ENCODE results near the gene GRWD1.

- TF ChIP-seq FOXA1 (IDR thresholded peaks at IDR 0.05) (no peak), L3MBTL2 (conservative IDR thresholded peaks at IDR 0.05) (no peak), TARDBP (IDR thresholded peaks at IDR 0.05) (no peak)
Measured at GRCh38 chr19:48405010-48405659, 40.6 kb upstream of the GRWD1 start.

Data from HEK293T (cell line).